IPS-20b (cell line): ENCODE data around the gene RCAN2.
"Not testable (repeated sequence)": the region's sequence is repeated elsewhere in the genome, so short reads cannot be mapped to it uniquely, and the experiment has no call there.

Experiments
- H3K27ac ChIP-seq: one replicate; pipeline ENCODE4 v1.5.1; 2013; ENCODE audit warnings: low read length
- H3K27me3 ChIP-seq: 2 replicates; pipeline ENCODE4 v1.6.1; 2013; ENCODE audit warnings: mild to moderate bottlenecking, low read length, inconsistent platforms; ENCODE audit not compliant: insufficient read depth
- H3K36me3 ChIP-seq: 2 replicates; pipeline ENCODE4 v1.6.1; 2013; ENCODE audit warnings: low read depth, mild to moderate bottlenecking, inconsistent platforms, low read length, moderate library complexity; ENCODE audit not compliant: insufficient read depth
- H3K4me1 ChIP-seq: 2 replicates; pipeline ENCODE4 v1.6.1; 2013; ENCODE audit warnings: mild to moderate bottlenecking, control low read depth, inconsistent platforms, low read length, moderate library complexity; ENCODE audit not compliant: insufficient read depth
- H3K4me3 ChIP-seq: 2 replicates; pipeline ENCODE4 v1.5.1; 2013; ENCODE audit warnings: mild to moderate bottlenecking, low read length, inconsistent platforms
- H3K9ac ChIP-seq: 2 replicates; pipeline ENCODE4 v1.6.1; 2013; ENCODE audit warnings: low read depth, mild to moderate bottlenecking, inconsistent platforms, low read length, moderate library complexity
- H3K9me3 ChIP-seq: 2 replicates; pipeline ENCODE4 v1.6.1; 2013; ENCODE audit warnings: mild to moderate bottlenecking, low read depth, low read length, inconsistent platforms; ENCODE audit not compliant: insufficient read depth

Gene RCAN2

GRCh38 chr6:46393940-46394337 lies 97.3 kb downstream of the RCAN2 start:
- H3K36me3 ChIP-seq = no peaks in the 10 kb centered on the region
- no peak overlapping the region for H3K9ac ChIP-seq
- no peaks in the 10 kb centered on the region for H3K27me3 ChIP-seq
- H3K9me3 ChIP-seq = no peaks in the 10 kb centered on the region
- no peaks in the 10 kb centered on the region for H3K4me1 ChIP-seq
- no peak overlapping the region for H3K4me3 ChIP-seq
- H3K27ac ChIP-seq = no peak overlapping the region

GRCh38 chr6:46393161-46393939 lies 97.9 kb downstream of the RCAN2 start:
- Histone ChIP-seq H3K9me3 (no peaks in the 10 kb centered on the region), H3K36me3 (no peaks in the 10 kb centered on the region), H3K27me3 (no peaks in the 10 kb centered on the region), H3K9ac (no peak overlapping the region), H3K27ac (no peak overlapping the region), H3K4me3 (no peak overlapping the region), H3K4me1 (no peaks in the 10 kb centered on the region)

GRCh38 chr6:46392294-46392693 lies 99.0 kb downstream of the RCAN2 start:
- Histone ChIP-seq H3K4me1 (no peaks in the 10 kb centered on the region), H3K9me3 (no peaks in the 10 kb centered on the region), H3K9ac (no peak overlapping the region), H3K27me3 (no peaks in the 10 kb centered on the region), H3K36me3 (no peaks in the 10 kb centered on the region), H3K4me3 (no peak overlapping the region), H3K27ac (no peak overlapping the region)

- no peaks in the 10 kb centered on the region for H3K27me3 ChIP-seq
- no peaks in the 10 kb centered on the region for H3K36me3 ChIP-seq
- H3K9ac ChIP-seq = no peak overlapping the region
- H3K9me3 ChIP-seq = no peaks in the 10 kb centered on the region
- H3K4me1 ChIP-seq = no peaks in the 10 kb centered on the region
- no peak overlapping the region for H3K27ac ChIP-seq
- no peak overlapping the region for H3K4me3 ChIP-seq
These were observed 100.9 kb downstream of the RCAN2 start for GRCh38 chr6:46390153-46390876.

GRCh38 chr6:46387728-46388127 lies 103.5 kb downstream of the RCAN2 start:
- not testable (repeated sequence) for H3K27me3 ChIP-seq, H3K36me3 ChIP-seq, H3K9ac ChIP-seq, H3K4me3 ChIP-seq, H3K4me1 ChIP-seq, H3K9me3 ChIP-seq, H3K27ac ChIP-seq

GRCh38 chr6:46381579-46381978 lies 109.7 kb downstream of the RCAN2 start:
- Histone ChIP-seq H3K4me1 (peaks cover 6% of the 10 kb centered on the region; the same call in 1 of the 2 replicates), H3K9ac (no peak overlapping the region)

GRCh38 chr6:46381057-46381456 lies 110.2 kb downstream of the RCAN2 start:
- Histone ChIP-seq H3K9ac (no peak overlapping the region), H3K4me1 (peaks cover 6% of the 10 kb centered on the region; the same call in 1 of the 2 replicates), H3K27me3 (no peaks in the 10 kb centered on the region), H3K4me3 (no peak overlapping the region), H3K36me3 (no peaks in the 10 kb centered on the region), H3K9me3 (no peaks in the 10 kb centered on the region), H3K27ac (no peak overlapping the region)

More at GRCh38 chr6:46381579-46381978, 109.7 kb downstream of the RCAN2 start:
- Histone ChIP-seq H3K27ac (no peak overlapping the region), H3K4me3 (no peak overlapping the region), H3K27me3 (no peaks in the 10 kb centered on the region), H3K9me3 (no peaks in the 10 kb centered on the region), H3K36me3 (no peaks in the 10 kb centered on the region)

GRCh38 chr6:46380152-46380807 lies 111.0 kb downstream of the RCAN2 start:
- Histone ChIP-seq H3K36me3 (no peaks in the 10 kb centered on the region), H3K9ac (no peak overlapping the region), H3K27ac (no peak overlapping the region), H3K27me3 (no peaks in the 10 kb centered on the region), H3K4me1 (peaks cover 6% of the 10 kb centered on the region; the same call in 1 of the 2 replicates), H3K4me3 (no peak overlapping the region), H3K9me3 (no peaks in the 10 kb centered on the region)

GRCh38 chr6:46378882-46379416 lies 112.3 kb downstream of the RCAN2 start:
- Histone ChIP-seq H3K27ac (no peak overlapping the region), H3K9ac (no peak overlapping the region), H3K4me3 (no peak overlapping the region), H3K27me3 (no peaks in the 10 kb centered on the region), H3K4me1 (peaks cover 6% of the 10 kb centered on the region; the same call in 1 of the 2 replicates), H3K9me3 (no peaks in the 10 kb centered on the region), H3K36me3 (no peaks in the 10 kb centered on the region)

GRCh38 chr6:46378161-46378881 lies 112.9 kb downstream of the RCAN2 start:
- no peak overlapping the region for H3K27ac ChIP-seq
- H3K4me3 ChIP-seq = no peak overlapping the region
- H3K36me3 ChIP-seq = no peaks in the 10 kb centered on the region
- no peak overlapping the region for H3K9ac ChIP-seq
- no peaks in the 10 kb centered on the region for H3K27me3 ChIP-seq
- peaks cover 6% of the 10 kb centered on the region; the same call in 1 of the 2 replicates for H3K4me1 ChIP-seq
- H3K9me3 ChIP-seq = no peaks in the 10 kb centered on the region

GRCh38 chr6:46377209-46377608 lies 114.0 kb downstream of the RCAN2 start:
- H3K4me3 ChIP-seq = no peak overlapping the region
- H3K36me3 ChIP-seq = no peaks in the 10 kb centered on the region
- H3K27ac ChIP-seq = no peak overlapping the region
- H3K9me3 ChIP-seq = no peaks in the 10 kb centered on the region
- no peaks in the 10 kb centered on the region for H3K27me3 ChIP-seq
- no peak overlapping the region for H3K9ac ChIP-seq
- no peaks in the 10 kb centered on the region; the same call in 1 of the 2 replicates for H3K4me1 ChIP-seq
